Erythroblast (primary cell): ENCODE results near the gene MDC1.
"Not testable (repeated sequence)": the region's sequence is repeated elsewhere in the genome, so short reads cannot be mapped to it uniquely, and the experiment has no call there.

Source experiments
- DNase-seq, 2 experiments: peaks; one replicate each; lab custom pipeline; 2025; lab: John Stamatoyannopoulos, UW
- GATA1 ChIP-seq: IDR thresholded peaks from 2 replicates; pipeline ENCODE4 v1.6.1; 2011; ENCODE audit warnings: low read depth, mild to moderate bottlenecking, control low read depth, low read length, moderate library complexity
- POLR2A ChIP-seq: IDR thresholded peaks from 2 replicates; pipeline ENCODE4 v1.6.1; 2011; ENCODE audit warnings: mild to moderate bottlenecking, low read length

MDC1 gene

GRCh38 chr6:30717129-30717844 is at the start of gene MDC1:
MDC1 (minus strand) TSS chr6:30717281; CDS start chr6:30715175, 2,106 bp downstream.
- DNase-seq, result peak; percentile 100
- TF ChIP-seq POLR2A (peak; percentile 91), GATA1 (no peak)

DNA sequence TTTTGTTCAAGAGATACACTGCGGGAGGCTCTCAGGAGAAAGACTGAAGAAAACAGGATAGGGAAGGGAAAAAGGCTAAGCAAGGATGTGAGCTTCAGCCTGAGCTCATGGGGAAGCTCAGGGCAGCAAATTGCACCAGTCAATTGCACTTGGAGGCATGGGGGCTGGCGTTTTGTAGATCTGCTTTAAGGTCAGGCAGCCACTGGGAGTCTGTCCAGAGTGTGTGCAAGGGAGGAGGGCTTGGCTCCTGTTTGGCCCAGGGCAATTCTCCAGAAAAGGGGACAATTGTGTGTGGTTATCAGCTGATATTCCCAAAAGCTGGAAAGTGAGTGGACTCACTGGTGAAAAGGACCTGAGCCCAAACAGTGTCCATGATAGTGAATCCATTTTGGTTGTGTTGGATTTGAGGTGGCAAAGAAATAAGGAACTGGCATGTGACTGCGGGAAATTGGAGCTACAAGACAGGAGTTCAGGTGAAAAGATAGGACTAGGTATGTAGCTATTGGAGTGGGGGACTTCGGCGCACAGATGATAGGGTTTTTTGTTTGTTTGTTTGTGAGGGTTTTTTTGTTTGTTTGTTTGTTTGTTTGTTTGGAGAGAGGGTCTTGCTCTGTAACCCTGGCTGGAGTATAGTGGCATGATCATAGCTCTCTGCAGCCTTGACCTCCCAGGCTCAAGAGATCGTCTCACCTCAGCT is 49.5 kb upstream of the MDC1 start:
- DNase-seq, result no peak
- TF ChIP-seq POLR2A, result no peak
- TF ChIP-seq GATA1, result no peak

DNA sequence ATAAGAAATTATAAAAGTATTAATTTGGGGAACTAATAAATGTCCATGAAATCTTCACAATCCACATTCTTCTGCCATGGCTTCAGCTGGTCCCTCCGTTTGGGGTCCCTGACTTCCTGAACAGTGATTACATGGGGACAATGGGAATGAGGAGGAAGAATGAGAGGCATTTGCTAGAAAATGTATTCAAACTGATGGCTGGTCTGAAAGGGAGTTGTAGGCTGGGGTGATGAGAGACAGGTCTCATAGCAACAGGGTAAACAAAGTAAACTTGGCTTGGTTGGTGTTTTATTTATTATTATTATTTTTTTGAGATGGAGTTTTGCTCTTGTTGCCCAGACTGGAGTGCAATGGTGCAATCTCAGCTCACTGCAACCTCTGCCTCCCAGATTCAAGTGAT is 48.4 kb upstream of the MDC1 start:
- not testable (repeated sequence) for DNase-seq

DNA sequence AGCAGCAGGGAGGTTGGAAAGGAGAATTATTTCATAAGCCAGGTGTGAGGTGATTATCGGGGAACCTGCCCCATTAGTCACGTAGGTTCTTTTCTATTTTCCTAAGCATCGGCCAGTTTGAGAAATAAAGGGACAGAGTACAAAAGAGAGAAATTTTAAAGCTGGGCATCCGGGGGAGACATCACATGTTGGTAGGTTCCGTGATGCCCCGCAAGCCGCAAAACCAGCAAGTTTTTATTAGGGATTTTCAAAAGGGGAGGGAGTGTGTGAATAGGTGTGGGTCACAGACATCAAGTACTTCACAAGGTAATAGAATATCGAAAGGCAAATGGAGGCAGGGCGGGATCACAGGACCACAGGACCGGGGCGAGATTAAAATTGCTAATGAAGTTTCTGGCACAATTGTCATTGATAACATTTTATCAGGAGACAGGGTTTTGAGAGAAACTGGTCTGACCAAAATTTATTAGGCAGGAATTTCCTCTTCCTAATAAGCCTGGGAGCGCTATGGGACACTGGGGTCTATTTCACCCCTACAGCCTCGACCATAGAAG is 47.5 kb upstream of the MDC1 start:
- DNase-seq, result not testable (repeated sequence)

DNA sequence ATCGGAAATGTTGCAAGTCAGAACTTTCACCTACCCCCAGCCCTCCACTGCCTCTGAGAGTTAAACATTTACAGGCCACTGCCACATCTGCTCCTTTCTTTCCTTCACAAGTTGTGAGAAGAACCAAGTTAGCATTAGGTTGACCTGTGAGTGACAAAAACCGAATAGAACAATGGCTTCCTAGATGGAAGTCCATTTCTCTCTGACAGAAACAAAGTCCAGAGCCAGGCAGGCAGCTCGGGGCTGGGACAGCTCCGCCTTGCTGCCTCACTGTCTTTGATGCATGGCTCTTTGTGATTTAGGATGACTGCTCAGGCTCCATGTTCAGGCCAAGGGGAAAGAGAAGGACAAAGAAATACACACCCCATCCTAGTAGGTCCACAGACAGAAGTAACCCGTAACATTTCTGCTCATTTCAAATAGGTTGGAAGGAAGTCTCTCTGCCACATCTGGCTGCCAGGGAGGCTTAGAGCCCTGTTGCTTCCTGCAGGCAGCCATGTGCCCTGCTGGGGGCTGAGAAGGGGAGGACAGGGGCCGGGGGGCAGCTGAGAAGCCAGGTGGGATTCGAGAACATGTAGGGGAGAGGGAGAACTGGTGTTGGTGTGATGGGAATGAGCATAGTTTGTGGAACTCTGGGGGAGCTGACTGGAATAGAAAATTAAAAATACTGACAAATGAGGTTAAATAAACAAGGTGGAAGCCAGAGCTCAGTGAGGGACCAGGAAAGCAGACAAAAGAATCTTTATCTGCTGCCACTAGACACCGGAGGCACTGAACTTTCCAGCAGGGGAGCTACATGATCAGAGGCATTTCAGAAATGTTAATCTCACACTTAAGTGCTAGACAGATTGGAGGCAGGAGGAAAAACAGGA is 46.8 kb upstream of the MDC1 start:
- TF ChIP-seq POLR2A, result no peak
- no peak for TF ChIP-seq GATA1
- DNase-seq, result no peak

- no peak for TF ChIP-seq POLR2A
- no peak for TF ChIP-seq GATA1
- no peak for DNase-seq
Observed at GRCh38 chr6:30763155-30763617, 46.1 kb upstream of the MDC1 start.

GRCh38 chr6:30761791-30762429 is 44.8 kb upstream of the MDC1 start:
- TF ChIP-seq GATA1, result no peak
- DNase-seq, result no peak

DNA sequence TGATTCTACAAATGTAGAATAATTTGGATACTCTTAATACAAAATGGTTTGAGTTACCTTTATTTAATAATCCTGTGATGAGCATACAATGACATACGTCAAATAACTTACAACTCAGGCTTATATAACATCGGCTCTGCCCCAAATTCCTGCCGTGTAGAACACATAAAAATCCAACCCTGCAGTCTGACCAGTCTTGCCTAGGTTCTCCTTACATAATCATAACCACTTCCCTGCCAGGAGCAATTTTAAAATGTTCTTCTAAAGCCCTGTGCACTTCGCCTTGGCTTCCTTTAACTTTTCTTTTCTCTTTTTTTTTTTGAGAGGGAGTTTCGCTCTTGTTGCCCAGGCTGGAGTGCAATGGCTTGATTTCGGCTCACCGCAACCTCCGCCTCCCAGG is 43.5 kb upstream of the MDC1 start:
- no peak for DNase-seq
- TF ChIP-seq GATA1, result no peak
- no peak for TF ChIP-seq POLR2A

DNA sequence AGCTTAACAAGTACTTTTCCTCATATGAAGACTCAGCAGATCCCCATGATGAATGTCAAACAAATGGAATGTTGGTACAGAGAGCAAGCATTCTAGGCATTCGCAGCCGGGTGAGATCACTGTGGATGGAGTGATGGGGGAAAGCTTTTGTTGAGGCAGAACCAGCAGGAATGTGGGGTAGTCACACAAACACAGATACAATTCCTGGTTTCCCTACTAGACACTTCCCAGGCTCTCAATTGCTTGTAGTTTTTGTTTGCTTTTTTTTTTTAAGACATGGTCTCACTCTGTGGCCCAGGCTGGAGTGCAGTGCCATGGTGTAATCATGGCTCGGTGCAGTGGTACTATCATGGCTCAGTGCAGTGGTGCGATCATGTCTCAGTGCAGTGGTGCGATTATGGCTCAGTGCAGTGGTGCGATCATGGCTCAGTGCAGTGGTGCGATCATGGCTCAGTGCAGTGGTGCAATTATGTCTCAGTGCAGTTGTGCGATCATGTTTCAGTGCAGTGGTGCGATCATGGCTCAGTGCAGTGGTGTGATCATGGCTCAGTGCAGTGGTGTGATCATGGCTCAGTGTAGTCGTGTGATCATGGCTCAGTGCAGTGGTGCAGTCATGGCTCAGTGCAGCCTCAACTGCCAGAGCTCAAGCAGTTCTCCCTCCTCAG is 42.6 kb upstream of the MDC1 start:
- TF ChIP-seq GATA1, result no peak
- no peak for TF ChIP-seq POLR2A
- DNase-seq, result no peak

DNA sequence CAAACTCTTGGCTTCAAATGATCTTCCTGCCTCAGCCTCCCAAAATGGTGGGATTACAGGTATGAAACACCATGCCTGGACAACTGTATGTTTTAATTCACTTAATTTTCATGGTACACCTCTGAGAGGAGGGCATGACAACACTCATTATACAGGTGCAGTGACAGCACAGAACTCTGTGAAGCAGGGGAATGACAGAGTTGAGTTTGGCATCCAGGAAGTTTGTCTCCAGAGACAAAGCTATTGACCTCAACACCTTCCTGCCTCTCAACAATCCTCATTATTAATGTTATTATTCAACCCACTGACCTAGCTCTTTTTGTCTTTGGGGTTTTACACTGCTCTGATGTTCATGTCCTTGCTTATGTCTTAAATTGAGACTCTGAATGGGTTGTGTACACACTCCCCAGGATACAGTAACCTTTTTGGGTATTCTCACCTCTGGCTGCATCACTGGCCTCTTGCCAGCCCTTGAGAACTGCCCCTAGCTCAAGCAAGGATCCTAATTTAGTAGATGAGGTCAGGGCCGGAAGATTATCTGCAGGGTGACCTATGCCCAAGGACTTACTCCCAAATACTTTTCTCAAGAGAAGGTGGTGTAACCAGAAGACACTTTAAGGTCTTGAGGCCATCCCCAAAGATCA is 40.3 kb upstream of the MDC1 start:
- TF ChIP-seq POLR2A, result no peak
- TF ChIP-seq GATA1, result no peak
- no peak for DNase-seq

DNA sequence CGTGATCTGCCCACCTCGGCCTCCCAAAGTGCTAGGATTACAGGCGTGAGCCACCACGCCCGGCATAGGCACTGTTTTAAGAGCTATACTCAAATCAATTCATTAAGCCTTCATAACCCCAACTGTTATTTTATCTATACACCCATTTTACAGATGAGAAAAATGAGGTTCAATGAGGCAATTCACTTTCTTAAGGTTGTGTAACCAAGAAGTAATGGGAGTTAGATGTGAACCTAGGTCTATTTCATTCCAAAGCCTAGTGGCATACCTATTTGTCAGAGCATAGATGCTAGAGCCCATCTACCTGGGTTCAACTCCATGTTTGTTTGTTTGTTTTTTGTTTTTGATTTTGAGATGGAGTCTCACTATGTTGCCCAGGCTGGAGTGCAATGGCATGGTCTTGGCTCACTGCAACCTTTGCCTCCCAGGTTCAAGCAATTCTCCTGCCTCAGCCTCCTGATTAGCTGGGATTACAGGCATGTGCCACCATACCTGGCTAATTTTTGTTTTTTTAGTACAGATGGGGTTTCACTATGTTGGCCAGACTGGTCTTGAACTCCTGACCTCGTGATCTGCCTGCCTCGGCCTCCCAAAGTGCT is 39.4 kb upstream of the MDC1 start:
- DNase-seq, result not testable (repeated sequence)

GRCh38 chr6:30754631-30755030 is 37.5 kb upstream of the MDC1 start:
- no peak for TF ChIP-seq GATA1
- TF ChIP-seq POLR2A, result no peak
- DNase-seq, result no peak
